ENCODE results near the gene DPP6.

DNA sequence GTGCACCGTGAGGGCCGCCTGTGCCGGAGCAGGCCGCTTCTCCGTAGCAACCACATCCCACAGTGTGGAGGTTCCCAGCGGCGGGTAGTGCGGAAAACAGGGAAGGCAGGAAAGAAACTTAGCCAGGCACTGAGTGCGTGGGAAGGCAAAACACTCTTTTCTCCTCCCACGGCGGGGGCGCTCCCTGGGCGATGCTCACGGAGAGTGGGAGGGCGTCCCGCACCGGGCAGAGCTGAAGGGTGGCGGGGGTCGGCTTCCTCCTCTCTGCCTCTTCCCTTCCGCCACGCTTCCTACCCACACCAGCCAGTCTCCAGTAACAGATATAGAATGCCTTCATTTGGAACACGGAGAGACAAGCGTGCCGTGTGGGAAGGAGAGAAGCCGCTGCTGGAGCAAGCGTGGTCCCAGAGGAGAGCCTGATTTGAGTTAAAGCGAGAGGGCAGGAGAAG, 698.2 kb downstream of the DPP6 start:
- no peak for TF ChIP-seq POLR2A (IDR thresholded peaks at IDR 0.05)
- TF ChIP-seq, protein P1, sequence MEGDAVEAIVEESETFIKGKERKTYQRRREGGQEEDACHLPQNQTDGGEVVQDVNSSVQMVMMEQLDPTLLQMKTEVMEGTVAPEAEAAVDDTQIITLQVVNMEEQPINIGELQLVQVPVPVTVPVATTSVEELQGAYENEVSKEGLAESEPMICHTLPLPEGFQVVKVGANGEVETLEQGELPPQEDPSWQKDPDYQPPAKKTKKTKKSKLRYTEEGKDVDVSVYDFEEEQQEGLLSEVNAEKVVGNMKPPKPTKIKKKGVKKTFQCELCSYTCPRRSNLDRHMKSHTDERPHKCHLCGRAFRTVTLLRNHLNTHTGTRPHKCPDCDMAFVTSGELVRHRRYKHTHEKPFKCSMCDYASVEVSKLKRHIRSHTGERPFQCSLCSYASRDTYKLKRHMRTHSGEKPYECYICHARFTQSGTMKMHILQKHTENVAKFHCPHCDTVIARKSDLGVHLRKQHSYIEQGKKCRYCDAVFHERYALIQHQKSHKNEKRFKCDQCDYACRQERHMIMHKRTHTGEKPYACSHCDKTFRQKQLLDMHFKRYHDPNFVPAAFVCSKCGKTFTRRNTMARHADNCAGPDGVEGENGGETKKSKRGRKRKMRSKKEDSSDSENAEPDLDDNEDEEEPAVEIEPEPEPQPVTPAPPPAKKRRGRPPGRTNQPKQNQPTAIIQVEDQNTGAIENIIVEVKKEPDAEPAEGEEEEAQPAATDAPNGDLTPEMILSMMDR (IDR thresholded peaks at IDR 0.05): no peak
- no peak for TF ChIP-seq EP300 (IDR thresholded peaks at IDR 0.05)

All from ovary (tissue), 3 donors.